Fibroblast of skin of back (primary cell): Measurements from ENCODE around the gene PDZD2.
"Not testable (repeated sequence)": the region's sequence is repeated elsewhere in the genome, so short reads cannot be mapped to it uniquely, and the experiment has no call there.

ENCODE experiments used
- DNase-seq: peaks from one replicate; pipeline ENCODE4 v3.0.0-alpha.2; 2013

The PDZD2 gene

GRCh38 chr5:31738199-31738598 is 99.3 kb downstream of the PDZD2 start:
- DNase-seq = no peak

- no peak for DNase-seq
These were observed 102.6 kb downstream of the PDZD2 start for GRCh38 chr5:31741496-31741895.

- no peak for DNase-seq
These were observed 104.7 kb downstream of the PDZD2 start for GRCh38 chr5:31743678-31744077.

GRCh38 chr5:31748458-31749172 is 109.7 kb downstream of the PDZD2 start:
- DNase-seq = no peak

- DNase-seq = no peak
These were observed 111.3 kb downstream of the PDZD2 start for GRCh38 chr5:31750215-31750614.

GRCh38 chr5:31751610-31752009 is 112.7 kb downstream of the PDZD2 start:
- DNase-seq = no peak

- DNase-seq = no peak
These were observed 114.9 kb downstream of the PDZD2 start for GRCh38 chr5:31753700-31754357.

GRCh38 chr5:31754358-31754704 is 115.4 kb downstream of the PDZD2 start:
- no peak for DNase-seq

- DNase-seq = no peak
These were observed 116.1 kb downstream of the PDZD2 start for GRCh38 chr5:31754741-31755675.

GRCh38 chr5:31755676-31756230 is 116.8 kb downstream of the PDZD2 start:
- DNase-seq = no peak

GRCh38 chr5:31757806-31758205 is 118.9 kb downstream of the PDZD2 start:
- no peak for DNase-seq

GRCh38 chr5:31758803-31759425 is 120.0 kb downstream of the PDZD2 start:
- DNase-seq = no peak

- no peak for DNase-seq
These were observed 121.0 kb downstream of the PDZD2 start for GRCh38 chr5:31759925-31760324.

- DNase-seq = no peak
These were observed 122.9 kb downstream of the PDZD2 start for GRCh38 chr5:31761877-31762276.

- DNase-seq = no peak
These were observed 124.5 kb downstream of the PDZD2 start for GRCh38 chr5:31763424-31763823.

GRCh38 chr5:31764687-31765086 is 125.8 kb downstream of the PDZD2 start:
- DNase-seq = not testable (repeated sequence)

- no peak for DNase-seq
These were observed 128.6 kb downstream of the PDZD2 start for GRCh38 chr5:31767335-31768031.

- no peak for DNase-seq
These were observed 129.1 kb downstream of the PDZD2 start for GRCh38 chr5:31768046-31768445.

GRCh38 chr5:31768784-31769183 is 129.9 kb downstream of the PDZD2 start:
- DNase-seq = no peak

- no peak for DNase-seq
These were observed 130.6 kb downstream of the PDZD2 start for GRCh38 chr5:31769530-31769929.

- no peak for DNase-seq
These were observed 131.3 kb downstream of the PDZD2 start for GRCh38 chr5:31770132-31770720.

GRCh38 chr5:31770998-31771397 is 132.1 kb downstream of the PDZD2 start:
- no peak for DNase-seq
